Retinal pigment epithelial cell (primary cell): ENCODE measurements around the gene ATP5F1B.

ENCODE experiments used
- DNase-seq: peaks from one replicate; pipeline ENCODE4 v3.0.0-alpha.2; 2010; ENCODE audit warnings: low read depth
- H3K4me3 ChIP-seq: 2 replicates; pipeline ENCODE4 v1.5.1; 2011; ENCODE audit warnings: mild to moderate bottlenecking, low read length, control low read depth, moderate library complexity
- TF ChIP-seq, protein P1 (sequence below): conservative IDR thresholded peaks from 2 replicates; pipeline ENCODE4 v1.5.1; 2011; ENCODE audit warnings: low read depth, low read length, control low read depth, inconsistent platforms

The ATP5F1B gene

GRCh38 chr12:56682323-56682722, 36.5 kb upstream of the ATP5F1B start:
- TF ChIP-seq, protein P1, sequence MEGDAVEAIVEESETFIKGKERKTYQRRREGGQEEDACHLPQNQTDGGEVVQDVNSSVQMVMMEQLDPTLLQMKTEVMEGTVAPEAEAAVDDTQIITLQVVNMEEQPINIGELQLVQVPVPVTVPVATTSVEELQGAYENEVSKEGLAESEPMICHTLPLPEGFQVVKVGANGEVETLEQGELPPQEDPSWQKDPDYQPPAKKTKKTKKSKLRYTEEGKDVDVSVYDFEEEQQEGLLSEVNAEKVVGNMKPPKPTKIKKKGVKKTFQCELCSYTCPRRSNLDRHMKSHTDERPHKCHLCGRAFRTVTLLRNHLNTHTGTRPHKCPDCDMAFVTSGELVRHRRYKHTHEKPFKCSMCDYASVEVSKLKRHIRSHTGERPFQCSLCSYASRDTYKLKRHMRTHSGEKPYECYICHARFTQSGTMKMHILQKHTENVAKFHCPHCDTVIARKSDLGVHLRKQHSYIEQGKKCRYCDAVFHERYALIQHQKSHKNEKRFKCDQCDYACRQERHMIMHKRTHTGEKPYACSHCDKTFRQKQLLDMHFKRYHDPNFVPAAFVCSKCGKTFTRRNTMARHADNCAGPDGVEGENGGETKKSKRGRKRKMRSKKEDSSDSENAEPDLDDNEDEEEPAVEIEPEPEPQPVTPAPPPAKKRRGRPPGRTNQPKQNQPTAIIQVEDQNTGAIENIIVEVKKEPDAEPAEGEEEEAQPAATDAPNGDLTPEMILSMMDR, result no peak
- no peak overlapping the region for H3K4me3 ChIP-seq
- no peak for DNase-seq

DNA sequence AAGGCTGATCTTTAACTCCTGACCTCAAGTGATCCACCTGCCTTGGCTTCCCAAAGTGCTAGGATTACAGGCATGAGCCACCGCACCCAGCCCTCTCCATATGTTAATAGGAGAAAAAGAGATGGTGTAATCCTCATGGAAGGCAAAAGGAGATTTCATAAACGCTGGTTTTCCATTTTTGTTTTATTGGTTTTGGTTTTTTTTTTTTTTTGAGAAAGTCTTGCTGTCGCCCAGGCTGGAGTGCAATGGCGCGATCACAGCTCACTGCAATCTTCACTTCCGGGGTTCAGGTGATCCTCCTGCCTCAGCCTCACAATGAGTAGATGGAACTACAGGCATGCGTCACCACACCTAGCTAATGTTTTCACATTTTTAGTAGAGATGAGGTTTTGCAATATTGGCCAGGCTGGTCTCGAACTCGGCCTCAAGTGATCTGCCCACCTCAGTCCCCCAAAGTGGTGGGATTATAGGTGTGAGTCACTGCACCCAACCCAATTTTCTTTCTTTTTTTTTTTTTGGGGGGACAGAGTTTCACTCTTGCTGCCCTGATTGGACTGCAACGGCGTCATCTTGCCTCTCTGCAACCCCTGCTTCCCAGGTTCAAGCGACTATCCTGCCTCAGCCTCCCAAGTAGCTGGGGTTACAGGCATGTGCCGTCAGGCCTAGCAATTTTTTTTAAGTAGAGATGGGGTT, 34.2 kb upstream of the ATP5F1B start:
- H3K4me3 ChIP-seq, result no peak overlapping the region
- DNase-seq, result no peak
- TF ChIP-seq, protein P1, result no peak

DNA sequence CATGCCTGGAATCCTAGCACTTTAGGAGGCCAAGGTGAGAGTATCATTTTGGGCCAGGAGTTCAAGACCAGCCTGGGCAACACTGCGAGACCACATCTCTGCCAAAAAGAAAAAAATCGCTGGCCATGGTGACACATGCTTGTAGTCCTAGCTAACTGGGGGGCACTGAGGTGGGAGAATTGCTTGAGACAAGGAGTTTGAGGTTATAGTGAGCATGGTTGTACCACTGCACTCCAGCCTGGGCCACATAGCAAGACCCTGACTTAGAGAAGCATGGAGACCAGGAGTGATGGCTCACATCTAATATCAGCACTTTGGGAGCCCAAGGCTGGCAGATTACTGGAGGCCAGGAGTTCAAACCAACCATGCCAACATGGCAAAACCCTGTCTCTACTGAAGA, 33.1 kb upstream of the ATP5F1B start:
- TF ChIP-seq, protein P1, result no peak
- H3K4me3 ChIP-seq, result no peak overlapping the region
- DNase-seq, result no peak

GRCh38 chr12:56677680-56678079, 31.9 kb upstream of the ATP5F1B start:
- H3K4me3 ChIP-seq, result no peak overlapping the region
- no peak for DNase-seq
- TF ChIP-seq, protein P1, result no peak

GRCh38 chr12:56676851-56677580, 31.2 kb upstream of the ATP5F1B start:
- TF ChIP-seq, protein P1, result no peak
- no peak overlapping the region for H3K4me3 ChIP-seq
- DNase-seq, result no peak

GRCh38 chr12:56671608-56672007, 25.8 kb upstream of the ATP5F1B start:
- TF ChIP-seq, protein P1, result no peak
- no peak overlapping the region for H3K4me3 ChIP-seq
- no peak for DNase-seq

- DNase-seq, result no peak
- TF ChIP-seq, protein P1, result no peak
- H3K4me3 ChIP-seq, result no peak overlapping the region
Observed at GRCh38 chr12:56670836-56671235, 25.1 kb upstream of the ATP5F1B start.
